Neutrophil (primary cell): ENCODE data around the gene TBC1D13.

Experiments used
- H3K27ac ChIP-seq: fragments of 200-600 bp; sonication (generic); 2 replicates; pipeline ENCODE4 v1.5.1; 2016; ENCODE audit warnings: mild to moderate bottlenecking, moderate library complexity
- H3K27me3 ChIP-seq: fragments of 200-600 bp; sonication (generic); 2 replicates; pipeline ENCODE4 v1.6.0; 2016; ENCODE audit warnings: mild to moderate bottlenecking
- H3K36me3 ChIP-seq: fragments of 200-600 bp; sonication (generic); 2 replicates; pipeline ENCODE4 v1.5.1; 2017
- H3K4me1 ChIP-seq, 2 experiments: fragments of 200-600 bp in 1 of 2; sonication (generic) in 1 of 2; 1 replicate in 1 of 2; 2 replicates in 1 of 2; pipeline versions ENCODE4 v1.5.1 to v1.6.1; 2013 to 2016; ENCODE audit warnings: low read depth in 1 of 2, low read length in 1 of 2, mild to moderate bottlenecking in 1 of 2, moderate library complexity in 1 of 2; ENCODE audit not compliant: control insufficient read depth in 1 of 2, insufficient read depth in 1 of 2
- H3K4me3 ChIP-seq, 2 experiments: fragments of 200-600 bp in 1 of 2; sonication (generic) in 1 of 2; 1 replicate in 1 of 2; 2 replicates in 1 of 2; pipeline ENCODE4 v1.5.1; 2013 to 2016; ENCODE audit warnings: low read depth in 1 of 2, low read length in 1 of 2, mild to moderate bottlenecking in 1 of 2, moderate library complexity in 1 of 2
- H3K9me3 ChIP-seq: fragments of 200-600 bp; sonication (generic); 2 replicates; pipeline ENCODE4 v1.5.1; 2016
- CTCF ChIP-seq: fragments of 200-600 bp; sonication (generic); IDR thresholded peaks from 2 replicates; pipeline ENCODE4 v1.5.1; 2016; ENCODE audit warnings: antibody characterized with exemption

Gene TBC1D13

GRCh38 chr9:128833696-128834095, 46.6 kb downstream of the TBC1D13 start:
- Histone ChIP-seq H3K36me3 (peaks cover 9% of the 10 kb centered on the region), H3K4me1 (peaks cover 12 to 17% of the 10 kb centered on the region in 2 experiments), H3K4me3 (no peak overlapping the region), H3K27me3 (no peaks in the 10 kb centered on the region), H3K9me3 (no peaks in the 10 kb centered on the region), H3K27ac (no peak overlapping the region)
- TF ChIP-seq CTCF: no peak

GRCh38 chr9:128835246-128836210, 48.5 kb downstream of the TBC1D13 start:
- Histone ChIP-seq H3K27me3 (no peaks in the 10 kb centered on the region), H3K36me3 (peaks cover 9% of the 10 kb centered on the region), H3K27ac (no peak overlapping the region), H3K4me3 (no peak overlapping the region), H3K4me1 (no peaks in the 10 kb centered on the region), H3K9me3 (no peaks in the 10 kb centered on the region)
- TF ChIP-seq CTCF: no peak

DNA sequence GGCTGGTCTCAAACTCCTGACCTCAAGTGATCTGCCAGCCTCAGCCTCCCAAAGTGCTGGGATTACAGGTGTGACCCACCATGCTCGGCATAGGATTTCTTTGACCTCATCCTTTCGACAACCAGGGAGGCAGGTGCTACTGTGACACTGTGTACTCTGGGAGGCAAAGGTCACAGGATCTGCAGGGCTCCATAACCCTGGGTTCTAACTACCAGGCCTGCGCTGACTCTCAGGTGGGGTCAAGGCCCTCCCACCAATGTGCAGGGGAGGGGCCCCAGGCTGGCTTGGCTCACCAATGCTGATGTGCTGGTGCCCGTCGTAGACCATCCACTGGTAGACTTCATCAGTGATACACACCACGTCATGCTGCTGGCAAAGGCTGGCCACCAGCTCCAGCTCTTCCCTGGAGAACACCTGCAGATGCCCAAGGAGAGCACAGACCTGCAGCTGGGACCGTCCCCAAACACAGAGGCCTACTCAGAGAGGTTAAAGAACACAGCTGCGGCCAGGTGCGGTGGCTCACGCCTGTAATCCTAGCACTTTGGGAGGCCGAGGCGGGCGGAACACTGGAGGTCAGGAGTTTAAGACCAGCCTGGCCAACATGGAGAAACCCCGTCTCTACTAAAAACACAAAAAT, 49.6 kb downstream of the TBC1D13 start:
- Histone ChIP-seq H3K27ac (no peak overlapping the region), H3K4me3 (no peak overlapping the region), H3K4me1 (no peaks in the 10 kb centered on the region), H3K36me3 (peaks cover 9% of the 10 kb centered on the region), H3K9me3 (no peaks in the 10 kb centered on the region), H3K27me3 (no peaks in the 10 kb centered on the region)
- TF ChIP-seq CTCF: no peak

GRCh38 chr9:128838338-128838737, 51.3 kb downstream of the TBC1D13 start:
- Histone ChIP-seq H3K36me3 (peaks cover 15% of the 10 kb centered on the region), H3K4me3 (no peak overlapping the region), H3K9me3 (no peaks in the 10 kb centered on the region), H3K27me3 (no peaks in the 10 kb centered on the region), H3K4me1 (no peaks in the 10 kb centered on the region), H3K27ac (no peak overlapping the region)
- TF ChIP-seq CTCF: no peak

GRCh38 chr9:128840524-128840923, 53.5 kb downstream of the TBC1D13 start:
- Histone ChIP-seq H3K4me1 (no peaks in the 10 kb centered on the region), H3K9me3 (no peaks in the 10 kb centered on the region), H3K4me3 (no peak overlapping the region), H3K27me3 (no peaks in the 10 kb centered on the region), H3K36me3 (peaks cover 11% of the 10 kb centered on the region), H3K27ac (no peak overlapping the region)
- TF ChIP-seq CTCF: no peak
